HUDEP-2 (cell line): ENCODE data around the gene DMWD.

Experiments used
- DNase-seq, 76 experiments: peaks; one replicate each; lab custom pipeline; 2025; ENCODE audit not compliant: unreplicated experiment in 76 of 76; lab: John Stamatoyannopoulos, UW

DMWD gene

DNA sequence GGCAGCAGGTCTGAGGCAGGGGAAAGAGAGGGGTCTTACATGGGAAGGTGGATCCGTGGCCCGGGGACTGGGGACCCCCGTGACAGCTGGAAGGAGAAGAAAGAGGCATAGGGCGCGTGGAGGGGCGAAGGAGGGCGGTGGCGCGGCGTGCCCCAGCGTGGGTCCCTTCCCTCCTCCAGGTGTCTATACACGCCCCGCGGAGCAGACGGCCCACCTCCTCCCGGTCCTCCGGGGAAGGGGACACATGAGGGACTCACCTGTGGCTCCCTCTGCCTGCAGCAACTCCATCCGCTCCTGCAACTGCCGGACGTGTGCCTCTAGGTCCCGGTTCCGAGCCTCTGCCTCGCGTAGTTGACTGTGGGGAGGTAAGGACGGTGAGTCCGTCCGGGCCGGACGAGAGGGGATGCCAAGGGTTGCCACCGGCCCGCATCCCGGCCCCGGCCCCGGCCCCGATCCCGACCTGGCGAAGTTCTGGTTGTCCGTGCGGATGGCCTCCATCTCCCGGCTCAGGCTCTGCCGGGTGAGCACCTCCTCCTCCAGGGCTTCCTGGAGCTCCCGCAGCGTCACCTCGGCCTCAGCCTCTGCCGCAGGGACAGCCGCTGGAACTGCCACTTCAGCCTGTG lies 21.2 kb downstream of the DMWD start:
- DNase-seq, result no peak

GRCh38 chr19:45770192-45771101 lies 22.2 kb downstream of the DMWD start:
- DNase-seq, result peak; percentile 92 to 100 (median 99)

DNA sequence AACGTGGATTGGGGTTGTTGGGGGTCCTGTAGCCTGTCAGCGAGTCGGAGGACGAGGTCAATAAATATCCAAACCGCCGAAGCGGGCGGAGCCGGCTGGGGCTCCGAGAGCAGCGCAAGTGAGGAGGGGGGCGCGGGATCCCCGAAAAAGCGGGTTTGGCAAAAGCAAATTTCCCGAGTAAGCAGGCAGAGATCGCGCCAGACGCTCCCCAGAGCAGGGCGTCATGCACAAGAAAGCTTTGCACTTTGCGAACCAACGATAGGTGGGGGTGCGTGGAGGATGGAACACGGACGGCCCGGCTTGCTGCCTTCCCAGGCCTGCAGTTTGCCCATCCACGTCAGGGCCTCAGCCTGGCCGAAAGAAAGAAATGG lies 22.8 kb downstream of the DMWD start:
- peak in 57 of 76 experiments; percentile 24 to 99 (median 63) for DNase-seq

- peak; percentile 76 to 100 (median 99) for DNase-seq
Observed at GRCh38 chr19:45768984-45769782, 23.5 kb downstream of the DMWD start, which contains the start of gene SIX5. Gene SIX5, minus strand, starts transcription at chr19:45769252. Its CDS starts 408 bp downstream, at chr19:45768844.

GRCh38 chr19:45768655-45768983 lies 24.0 kb downstream of the DMWD start:
- peak in 39 of 76 experiments; percentile 12 to 73 (median 49) for DNase-seq

DNA sequence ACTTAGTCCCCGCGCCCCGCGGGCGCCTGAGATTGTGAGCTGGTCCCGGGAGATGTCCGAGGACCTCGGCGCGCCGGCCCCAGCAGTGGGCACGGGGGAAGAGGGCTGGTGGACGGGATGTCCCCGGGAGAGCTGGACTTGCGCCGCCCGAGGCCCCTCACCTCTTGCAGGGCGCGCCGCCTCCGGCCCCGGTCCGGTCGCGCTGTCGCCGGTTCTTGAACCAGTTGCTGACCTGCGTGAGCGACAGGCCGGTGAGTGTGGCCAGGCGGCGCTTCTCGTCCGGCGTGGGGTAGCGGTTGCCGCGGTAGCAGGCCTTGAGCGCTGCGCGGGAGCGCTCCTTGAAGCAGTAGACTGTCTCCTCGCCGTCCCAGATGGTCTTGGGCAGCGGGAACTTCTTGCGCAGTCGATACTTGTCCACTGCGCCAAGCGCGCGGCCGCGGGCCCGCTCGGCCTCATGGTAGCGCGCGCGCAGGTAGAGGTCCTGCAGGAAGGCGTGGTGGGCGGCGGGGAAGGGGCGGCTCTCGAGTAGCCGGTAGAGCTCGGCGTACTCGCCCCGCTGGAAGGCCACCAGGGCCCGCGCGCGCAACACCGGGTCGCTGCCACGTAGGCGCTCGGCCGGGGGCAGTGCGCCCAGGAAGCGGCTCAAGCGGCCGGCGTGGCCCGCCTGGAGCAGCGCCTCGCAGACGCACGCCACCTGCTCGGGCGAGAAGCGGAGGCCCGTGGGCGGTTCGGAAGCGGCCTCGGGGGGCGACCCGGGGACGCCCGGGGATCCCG lies 24.6 kb downstream of the DMWD start:
- peak in 40 of 76 experiments; percentile 25 to 73 (median 48) for DNase-seq

- no peak for DNase-seq
Observed at GRCh38 chr19:45767410-45767880, 25.2 kb downstream of the DMWD start.

GRCh38 chr19:45766869-45767346 lies 25.7 kb downstream of the DMWD start:
- DNase-seq, result no peak

DNA sequence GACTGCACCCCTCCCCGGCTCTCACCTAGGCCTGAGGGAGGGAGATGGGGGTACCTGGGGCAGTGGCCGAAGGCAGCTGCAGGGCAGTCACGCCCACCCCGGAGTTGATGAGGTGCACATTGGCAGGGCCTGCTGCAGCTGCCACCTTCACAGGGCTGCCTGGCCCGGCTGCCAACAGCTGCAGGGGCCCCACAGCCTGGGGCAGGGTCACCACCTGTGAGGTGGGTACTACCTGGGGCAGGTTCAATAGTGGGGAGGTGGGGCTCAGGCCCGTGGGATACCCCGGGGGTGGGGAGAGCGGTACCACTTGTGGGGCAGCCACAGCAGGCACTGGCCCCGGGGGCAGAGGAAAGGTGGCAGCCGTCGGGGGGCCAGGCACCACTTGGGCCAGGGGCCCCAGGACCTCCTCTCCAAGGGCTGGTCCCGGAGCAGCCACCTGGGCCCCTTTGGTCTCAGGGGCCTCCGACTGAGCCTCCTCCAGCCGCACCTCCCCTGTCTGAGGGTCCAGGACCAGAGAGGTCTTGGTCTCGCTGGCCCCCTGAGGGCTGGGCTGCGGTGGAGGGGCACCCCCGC lies 26.3 kb downstream of the DMWD start:
- no peak for DNase-seq

- no peak for DNase-seq
Observed at GRCh38 chr19:45765702-45766295, 26.8 kb downstream of the DMWD start.

DNA sequence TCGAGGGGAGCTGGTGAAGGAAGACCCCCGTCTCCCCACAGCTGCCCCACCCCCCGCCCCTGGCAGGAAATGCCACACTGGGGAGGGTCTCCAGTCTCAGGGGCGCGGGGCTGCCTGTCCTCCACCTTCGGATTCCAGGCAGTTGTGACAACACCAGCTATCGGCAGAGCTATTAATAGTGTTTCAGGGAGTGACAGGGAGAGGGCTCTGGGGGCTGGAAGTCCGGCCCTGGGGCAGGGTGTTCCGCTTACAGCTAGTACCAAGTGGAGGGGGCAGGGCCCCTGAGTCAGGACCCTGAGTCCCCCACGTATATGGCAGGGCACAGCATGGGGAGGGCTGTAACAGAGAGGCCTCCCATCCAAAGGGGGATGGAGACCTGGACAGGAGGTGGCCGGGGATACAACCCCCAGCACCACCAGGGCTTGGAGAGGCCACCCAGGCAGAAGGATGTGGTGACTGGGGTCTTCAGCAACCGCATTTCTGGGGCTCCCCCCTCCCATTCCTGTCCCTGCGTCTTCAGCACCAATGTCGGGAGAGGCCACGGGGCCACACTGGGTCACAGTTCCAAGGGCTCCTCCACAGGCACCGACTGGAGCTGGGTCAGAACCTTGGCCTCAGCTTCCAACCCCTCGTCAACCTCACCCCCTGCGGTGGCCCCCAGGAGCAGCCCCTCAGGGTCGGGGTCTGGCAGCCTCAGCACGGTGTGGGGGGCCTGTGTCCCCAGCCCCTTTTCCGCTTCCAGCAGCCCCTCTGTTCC lies 27.5 kb downstream of the DMWD start:
- no peak for DNase-seq

DNA sequence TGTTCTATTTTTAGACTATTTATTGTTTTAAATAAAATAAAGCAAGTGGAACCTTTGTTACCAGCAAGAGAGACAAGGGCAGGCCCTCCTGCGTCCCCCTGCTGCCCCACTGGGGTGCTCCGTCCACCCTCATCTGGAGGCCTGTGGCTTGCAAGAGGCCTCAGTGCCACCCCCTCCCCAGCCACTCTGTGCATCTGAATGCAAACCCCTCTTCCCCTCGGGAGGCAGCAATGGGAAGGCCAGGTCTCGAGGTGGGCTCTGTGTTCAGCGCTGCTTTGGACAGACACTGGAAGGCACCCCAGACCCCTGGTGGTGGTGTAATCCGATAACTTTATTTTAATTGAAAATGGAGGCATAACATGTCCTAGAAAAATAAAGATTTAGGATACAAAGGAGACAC lies 28.2 kb downstream of the DMWD start:
- DNase-seq, result no peak

GRCh38 chr19:45763691-45764294 lies 28.9 kb downstream of the DMWD start:
- no peak for DNase-seq

DNA sequence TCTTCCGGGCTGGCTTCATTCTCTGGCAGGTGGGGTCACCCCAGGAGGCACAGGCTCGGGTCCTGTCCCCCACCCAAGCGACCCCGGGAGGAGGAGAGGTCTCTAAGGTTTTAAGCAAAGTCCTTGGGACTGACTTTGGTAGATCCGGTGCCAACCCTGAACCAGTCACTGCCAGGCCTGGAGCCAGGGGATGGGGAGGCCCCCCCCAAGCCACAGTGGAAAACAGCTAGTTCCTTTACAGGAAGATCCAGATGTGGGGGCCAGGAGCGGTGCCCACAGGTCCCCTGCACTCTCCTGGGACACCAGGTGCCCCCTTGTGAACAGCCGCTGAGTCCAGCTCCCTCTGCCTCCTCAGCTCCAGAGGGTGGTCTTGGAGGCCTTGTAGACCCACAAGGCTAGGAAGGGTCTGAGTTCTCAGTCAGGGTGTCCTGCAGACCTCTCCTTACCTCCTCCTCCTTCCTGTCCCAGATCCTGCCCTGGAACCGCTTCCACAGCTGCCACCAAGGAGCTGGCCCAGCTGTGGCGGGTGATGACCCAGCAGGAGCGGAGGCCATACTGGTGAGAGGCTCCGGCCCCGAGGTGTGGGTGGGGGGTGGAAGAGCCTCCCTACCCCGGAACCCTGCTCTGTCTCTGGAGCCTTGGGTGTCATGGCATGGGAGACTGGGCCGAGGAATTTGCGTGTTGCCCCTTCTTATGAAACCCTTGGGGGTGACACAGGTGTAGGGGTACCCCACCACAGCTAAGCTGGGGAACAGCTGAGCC lies 29.6 kb downstream of the DMWD start:
- no peak for DNase-seq

DNA sequence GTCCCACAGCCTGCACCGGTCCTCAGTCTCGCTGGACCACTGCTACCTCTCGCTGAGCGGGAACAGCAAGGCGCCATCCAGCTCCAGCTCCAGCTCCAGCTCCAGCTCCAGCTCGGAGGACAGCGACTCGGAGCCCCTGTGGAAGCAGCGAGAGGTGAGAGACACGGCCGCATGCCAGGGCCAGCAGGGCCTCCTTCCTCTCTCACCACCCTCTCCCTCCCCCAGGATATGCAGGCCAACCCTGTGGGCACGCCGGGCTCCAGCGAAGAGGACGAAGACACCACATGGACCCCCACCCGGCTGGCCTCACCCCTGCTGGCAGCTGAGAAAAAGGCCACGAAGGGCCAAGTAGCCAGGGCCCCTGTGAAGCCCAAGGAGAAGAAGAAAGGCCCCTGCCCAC lies 30.9 kb downstream of the DMWD start:
- no peak for DNase-seq

DNA sequence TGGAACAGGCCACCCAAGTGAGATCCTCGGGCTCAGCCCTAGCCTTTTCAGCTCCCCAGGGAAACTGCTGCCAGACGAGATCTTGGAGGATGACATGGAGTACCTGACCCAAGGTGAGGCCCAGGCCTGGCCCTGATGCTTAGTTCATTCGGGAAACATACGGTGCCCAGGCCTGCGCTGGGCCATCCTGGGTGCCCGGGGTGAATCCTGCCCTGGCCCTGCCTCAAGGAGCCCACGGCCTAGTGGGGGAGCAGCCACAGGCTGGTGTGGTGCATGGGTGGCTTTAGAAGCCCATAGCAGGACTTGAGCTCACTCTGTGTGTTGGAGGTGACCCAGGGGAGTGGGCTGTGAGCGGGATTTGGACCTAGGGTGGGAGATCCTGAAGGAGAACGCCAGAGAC lies 33.7 kb downstream of the DMWD start:
- DNase-seq, result no peak

DNA sequence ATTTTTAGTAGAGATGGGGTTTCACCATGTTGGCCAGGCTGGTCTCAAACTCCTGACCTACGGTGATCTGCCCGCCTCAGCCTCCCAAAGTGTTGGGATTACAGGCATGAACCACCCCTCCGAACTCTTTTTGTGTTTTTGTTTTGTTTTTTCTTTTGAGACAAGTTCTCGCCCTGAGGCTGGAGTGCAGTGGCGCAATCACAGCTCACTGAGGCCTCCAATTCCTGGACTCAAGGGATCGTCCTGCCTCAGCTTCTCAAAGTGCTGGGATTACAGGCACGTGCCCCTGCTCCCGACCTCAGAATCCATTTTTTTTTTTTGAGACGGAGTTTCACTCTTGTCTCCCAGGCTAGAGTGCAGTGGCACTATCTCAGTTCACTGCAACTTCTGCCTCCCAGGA lies 35.0 kb downstream of the DMWD start:
- no peak for DNase-seq

DNA sequence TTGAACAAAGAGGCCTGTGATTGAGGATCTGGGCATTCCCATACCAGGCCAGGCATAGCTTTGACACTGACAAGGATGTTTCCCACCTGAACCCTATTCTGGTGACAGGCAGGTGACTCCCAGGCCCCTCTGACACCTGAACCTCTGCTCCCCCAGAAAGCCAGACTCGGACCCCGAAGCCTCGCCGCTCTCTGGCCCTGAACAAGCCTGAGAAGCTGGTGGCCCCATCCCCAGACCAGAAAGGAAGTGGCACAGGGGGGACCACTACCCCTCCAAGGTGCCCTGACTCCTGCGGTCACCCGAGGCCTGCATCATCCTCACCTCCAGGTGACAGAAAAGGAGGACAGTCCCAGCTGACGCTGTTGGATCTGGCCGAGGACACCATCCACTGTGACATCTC lies 38.3 kb downstream of the DMWD start:
- DNase-seq, result no peak
